ENCODE data around the gene CREB3L1. TPM values are rescaled to one million over a fixed set of nuclear protein-coding genes. Genes with fewer than 3 reads are reported as not detected.
"Not testable (repeated sequence)": the region's sequence is repeated elsewhere in the genome, so short reads cannot be mapped to it uniquely, and the experiment has no call there.

The CREB3L1 gene
- polyA plus RNA-seq, 1 donor: 40.8 TPM

- no peak for DNase-seq (ENCODE audit: low read depth)
These were observed 18.6 kb downstream of the CREB3L1 start for GRCh38 chr11:46296059-46296527.

- no peak for DNase-seq (ENCODE audit: low read depth)
These were observed 19.3 kb downstream of the CREB3L1 start for GRCh38 chr11:46296528-46297448.

GRCh38 chr11:46298699-46299433 lies 21.4 kb downstream of the CREB3L1 start:
- DNase-seq (ENCODE audit: low read depth): no peak

GRCh38 chr11:46299451-46299961 lies 22.0 kb downstream of the CREB3L1 start:
- no peak for DNase-seq (ENCODE audit: low read depth)

GRCh38 chr11:46300270-46300669 lies 22.8 kb downstream of the CREB3L1 start:
- DNase-seq (ENCODE audit: low read depth): no peak

- no peak for DNase-seq (ENCODE audit: low read depth)
These were observed 25.4 kb downstream of the CREB3L1 start for GRCh38 chr11:46302866-46303265.

- not testable (repeated sequence) for DNase-seq (ENCODE audit: low read depth)
These were observed 26.6 kb downstream of the CREB3L1 start for GRCh38 chr11:46304036-46304435.

GRCh38 chr11:46304605-46305179 lies 27.2 kb downstream of the CREB3L1 start:
- no peak for DNase-seq (ENCODE audit: low read depth)

- DNase-seq (ENCODE audit: low read depth): no peak
These were observed 27.8 kb downstream of the CREB3L1 start for GRCh38 chr11:46305295-46305694.

- DNase-seq (ENCODE audit: low read depth): no peak
These were observed 28.9 kb downstream of the CREB3L1 start for GRCh38 chr11:46306296-46306853.

- no peak for DNase-seq (ENCODE audit: low read depth)
These were observed 29.9 kb downstream of the CREB3L1 start for GRCh38 chr11:46307369-46307768.

GRCh38 chr11:46307785-46308341 lies 30.4 kb downstream of the CREB3L1 start:
- DNase-seq (ENCODE audit: low read depth): no peak

- no peak for DNase-seq (ENCODE audit: low read depth)
These were observed 31.4 kb downstream of the CREB3L1 start for GRCh38 chr11:46308631-46309419.

GRCh38 chr11:46309814-46310259 lies 32.4 kb downstream of the CREB3L1 start:
- no peak for DNase-seq (ENCODE audit: low read depth)

GRCh38 chr11:46315033-46315738 lies 37.7 kb downstream of the CREB3L1 start:
- no peak for DNase-seq (ENCODE audit: low read depth)

- no peak for DNase-seq (ENCODE audit: low read depth)
These were observed 38.5 kb downstream of the CREB3L1 start for GRCh38 chr11:46315783-46316563.

- no peak for DNase-seq (ENCODE audit: low read depth)
These were observed 41.6 kb downstream of the CREB3L1 start for GRCh38 chr11:46319074-46319453.

- DNase-seq (ENCODE audit: low read depth): no peak
These were observed 44.3 kb downstream of the CREB3L1 start for GRCh38 chr11:46321757-46322156.

GRCh38 chr11:46322759-46323158 lies 45.3 kb downstream of the CREB3L1 start:
- no peak for DNase-seq (ENCODE audit: low read depth)

Measured in forelimb muscle (tissue), 1 donor.